Measurements from ENCODE around the gene MBOAT2.
"Not testable (repeated sequence)": the region's sequence is repeated elsewhere in the genome, so short reads cannot be mapped to it uniquely, and the experiment has no call there.

The MBOAT2 gene, protein sequence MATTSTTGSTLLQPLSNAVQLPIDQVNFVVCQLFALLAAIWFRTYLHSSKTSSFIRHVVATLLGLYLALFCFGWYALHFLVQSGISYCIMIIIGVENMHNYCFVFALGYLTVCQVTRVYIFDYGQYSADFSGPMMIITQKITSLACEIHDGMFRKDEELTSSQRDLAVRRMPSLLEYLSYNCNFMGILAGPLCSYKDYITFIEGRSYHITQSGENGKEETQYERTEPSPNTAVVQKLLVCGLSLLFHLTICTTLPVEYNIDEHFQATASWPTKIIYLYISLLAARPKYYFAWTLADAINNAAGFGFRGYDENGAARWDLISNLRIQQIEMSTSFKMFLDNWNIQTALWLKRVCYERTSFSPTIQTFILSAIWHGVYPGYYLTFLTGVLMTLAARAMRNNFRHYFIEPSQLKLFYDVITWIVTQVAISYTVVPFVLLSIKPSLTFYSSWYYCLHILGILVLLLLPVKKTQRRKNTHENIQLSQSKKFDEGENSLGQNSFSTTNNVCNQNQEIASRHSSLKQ

GRCh38 chr2:9003616-9004337 lies at the start of gene MBOAT2:
Gene MBOAT2, minus strand, starts transcription at chr2:9003684. Its CDS starts 70 bp downstream, at chr2:9003614.
- DNase-seq (ENCODE audit: low read depth): peak; percentile 71

DNA sequence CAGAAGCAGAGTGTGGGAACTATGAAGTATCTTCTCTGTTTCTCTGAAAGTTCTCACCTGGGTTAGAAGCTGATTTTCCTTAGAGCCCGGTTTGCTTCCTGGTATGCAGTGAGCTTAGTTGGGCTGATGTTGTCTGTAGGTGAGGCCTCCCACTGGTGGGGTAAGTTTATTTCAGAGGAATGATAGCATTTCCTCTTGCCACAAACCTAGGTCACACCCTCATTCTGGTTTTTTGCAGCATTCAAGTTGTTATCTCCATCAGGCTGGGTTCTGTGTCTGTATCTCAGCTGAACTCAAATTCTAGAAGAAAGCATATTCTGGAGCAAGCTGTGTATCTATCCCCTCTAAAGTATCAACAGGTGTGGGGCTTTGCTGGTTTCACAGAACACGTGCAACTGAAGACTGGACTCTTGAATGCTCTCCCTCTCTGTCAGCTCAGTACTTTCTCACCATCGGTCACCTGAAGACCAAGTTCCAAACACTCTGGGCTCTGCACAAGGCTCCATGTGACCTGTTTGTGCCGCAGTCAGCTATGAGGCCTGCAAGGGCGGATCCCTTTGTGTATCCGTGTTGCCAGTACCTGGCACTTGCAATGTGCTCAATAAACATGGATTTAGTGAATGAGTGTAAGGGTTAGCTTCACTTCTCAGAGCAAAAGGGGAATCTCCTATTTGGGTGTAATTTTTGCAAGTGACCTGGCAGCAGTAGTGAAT lies 49.5 kb upstream of the MBOAT2 start:
- DNase-seq (ENCODE audit: low read depth): no peak

GRCh38 chr2:9051451-9051850 lies 48.0 kb upstream of the MBOAT2 start:
- not testable (repeated sequence) for DNase-seq (ENCODE audit: low read depth)

DNA sequence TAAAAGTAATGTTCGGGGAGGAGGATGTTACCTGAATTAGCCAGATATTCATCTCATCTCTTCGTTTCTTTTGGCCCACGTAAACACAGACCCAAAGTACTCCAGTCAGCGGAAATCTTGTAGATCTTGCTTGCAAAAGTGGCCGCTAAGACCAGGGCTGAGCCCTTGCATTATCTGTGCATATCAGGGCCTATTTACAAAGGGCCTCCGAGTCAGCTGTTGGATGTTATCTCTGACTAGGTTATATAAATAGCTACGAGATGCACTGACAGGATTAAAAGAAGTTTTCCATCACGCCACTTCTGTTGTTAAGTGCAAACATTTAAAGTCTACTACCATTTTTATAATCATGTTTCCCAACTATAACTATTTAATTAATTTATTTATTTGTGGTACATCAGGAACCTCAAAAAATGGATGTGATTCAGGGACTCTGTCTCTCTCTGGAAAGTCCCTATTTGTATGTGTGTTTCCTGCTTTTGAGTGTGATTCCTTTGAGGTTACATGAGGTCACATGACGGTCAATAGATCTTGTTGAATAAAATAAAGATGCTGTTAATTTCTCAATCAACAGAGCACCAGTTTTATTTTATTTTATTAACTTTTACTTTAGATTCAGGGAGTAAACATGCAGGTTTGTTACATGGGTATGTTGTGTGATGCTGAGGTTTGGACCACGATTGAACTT lies 46.8 kb upstream of the MBOAT2 start:
- DNase-seq (ENCODE audit: low read depth): no peak

DNA sequence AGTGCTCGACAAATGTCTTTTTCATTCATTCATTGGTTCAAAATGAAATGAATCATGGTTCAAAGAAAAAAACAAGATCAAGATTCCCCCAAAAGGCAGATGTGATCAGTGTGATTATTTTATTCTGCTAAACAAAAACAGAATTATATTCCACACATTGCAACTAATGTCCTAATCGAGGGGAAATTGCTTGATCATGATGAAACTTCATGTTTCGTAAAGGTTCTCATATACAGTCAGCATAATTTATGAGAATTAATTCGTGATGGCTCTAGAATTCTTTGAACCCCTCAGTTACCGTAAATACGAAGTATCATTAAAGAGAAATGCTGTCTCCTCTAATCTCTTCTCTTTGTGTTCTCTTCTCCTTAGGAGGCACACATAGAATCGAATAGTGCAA lies 42.1 kb upstream of the MBOAT2 start:
- DNase-seq (ENCODE audit: low read depth): no peak

DNA sequence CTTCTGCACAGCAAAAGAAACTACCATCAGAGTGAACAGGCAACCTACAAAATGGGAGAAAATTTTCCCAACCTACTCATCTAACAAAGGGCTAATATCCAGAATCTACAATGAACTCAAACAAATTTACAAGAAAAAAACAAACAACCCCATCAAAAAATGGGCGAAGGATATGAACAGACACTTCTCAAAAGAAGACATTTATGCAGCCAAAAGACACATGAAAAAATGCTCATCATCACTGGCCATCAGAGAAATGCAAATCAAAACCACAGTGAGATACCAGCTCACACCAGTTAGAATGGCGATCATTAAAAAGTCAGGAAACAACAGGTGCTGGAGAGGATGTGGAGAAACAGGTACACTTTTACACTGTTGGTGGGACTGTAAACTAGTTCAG lies 40.0 kb upstream of the MBOAT2 start:
- not testable (repeated sequence) for DNase-seq (ENCODE audit: low read depth)

DNA sequence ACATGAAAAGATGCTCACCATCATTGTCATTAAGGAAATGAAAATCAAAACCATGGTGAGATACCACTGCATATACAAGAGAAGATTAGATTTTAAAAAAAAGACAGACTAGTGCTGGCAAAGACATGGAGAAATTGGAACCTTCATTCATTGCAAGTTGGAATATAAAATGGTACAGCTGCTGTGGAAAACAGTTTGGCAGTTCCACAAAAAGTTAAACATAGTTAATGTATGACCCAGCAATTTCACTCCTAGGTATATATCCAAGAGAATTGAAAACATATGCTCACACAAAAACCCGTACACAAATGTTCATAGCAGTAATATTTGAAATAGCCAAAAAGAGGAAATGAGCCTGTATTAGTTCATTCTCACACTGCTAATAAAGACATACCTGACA lies 33.7 kb upstream of the MBOAT2 start:
- DNase-seq (ENCODE audit: low read depth): no peak

DNA sequence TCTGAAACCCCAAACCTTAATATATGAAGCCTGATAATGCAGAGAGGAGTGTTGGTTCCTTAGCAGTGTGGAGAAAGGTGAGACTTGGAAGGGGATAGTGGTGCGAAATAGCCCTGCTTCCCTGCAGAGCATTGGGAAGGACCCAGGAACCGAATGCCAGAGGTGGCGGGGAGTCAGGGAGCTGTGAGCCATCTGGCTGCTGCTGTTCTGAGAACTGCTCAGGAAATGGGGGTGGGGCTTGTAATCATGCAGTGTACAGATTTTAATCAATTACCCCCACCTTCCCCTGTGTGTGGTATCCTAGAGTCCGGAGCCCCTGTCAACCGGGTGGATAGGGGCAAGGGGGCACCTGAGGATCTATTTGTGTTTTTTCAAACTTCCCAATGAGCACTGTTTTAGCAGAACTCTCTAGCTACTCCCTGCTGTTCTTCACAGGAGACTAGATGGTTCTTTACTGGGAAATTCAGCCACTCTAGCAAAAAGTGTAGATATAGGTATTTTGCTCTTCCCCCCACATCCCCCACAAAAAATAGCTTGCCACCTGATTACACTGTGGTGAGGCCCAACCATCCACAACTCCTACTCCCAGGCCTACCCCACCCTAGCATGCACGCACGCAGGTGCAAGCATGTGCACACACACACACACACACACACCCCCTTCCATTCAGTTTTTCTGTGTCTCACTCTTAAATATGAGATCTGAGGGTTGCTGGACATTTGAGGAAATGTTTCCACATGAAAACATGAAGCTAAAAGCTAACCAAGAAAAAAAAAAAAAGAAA lies 30.1 kb upstream of the MBOAT2 start:
- no peak for DNase-seq (ENCODE audit: low read depth)

- DNase-seq (ENCODE audit: low read depth): no peak
Observed at GRCh38 chr2:9032536-9033255, 29.2 kb upstream of the MBOAT2 start.

- no peak for DNase-seq (ENCODE audit: low read depth)
Observed at GRCh38 chr2:9032121-9032520, 28.6 kb upstream of the MBOAT2 start.

GRCh38 chr2:9031246-9031645 lies 27.8 kb upstream of the MBOAT2 start:
- no peak for DNase-seq (ENCODE audit: low read depth)

- no peak for DNase-seq (ENCODE audit: low read depth)
Observed at GRCh38 chr2:9030841-9031240, 27.4 kb upstream of the MBOAT2 start.

DNA sequence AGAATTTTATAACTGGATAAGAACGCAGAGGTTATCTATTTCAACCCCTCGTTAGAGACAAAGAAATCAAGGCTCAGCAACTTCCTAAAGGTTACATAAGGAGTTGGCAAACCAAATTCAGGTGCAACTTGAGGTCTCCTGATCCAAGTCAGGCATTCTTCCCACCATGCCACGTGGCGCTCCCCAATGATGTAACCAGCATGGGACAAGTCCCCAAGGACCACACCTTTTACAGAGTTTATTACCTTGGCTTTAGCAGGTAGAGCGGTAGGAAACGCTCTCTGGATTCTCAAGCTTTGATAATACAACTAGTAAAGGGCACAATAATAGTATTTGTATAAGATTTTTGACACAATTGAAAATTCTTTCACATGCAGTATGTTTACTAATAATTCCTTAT lies 26.7 kb upstream of the MBOAT2 start:
- no peak for DNase-seq (ENCODE audit: low read depth)

- DNase-seq (ENCODE audit: low read depth): no peak
Observed at GRCh38 chr2:9029721-9030120, 26.2 kb upstream of the MBOAT2 start.

DNA sequence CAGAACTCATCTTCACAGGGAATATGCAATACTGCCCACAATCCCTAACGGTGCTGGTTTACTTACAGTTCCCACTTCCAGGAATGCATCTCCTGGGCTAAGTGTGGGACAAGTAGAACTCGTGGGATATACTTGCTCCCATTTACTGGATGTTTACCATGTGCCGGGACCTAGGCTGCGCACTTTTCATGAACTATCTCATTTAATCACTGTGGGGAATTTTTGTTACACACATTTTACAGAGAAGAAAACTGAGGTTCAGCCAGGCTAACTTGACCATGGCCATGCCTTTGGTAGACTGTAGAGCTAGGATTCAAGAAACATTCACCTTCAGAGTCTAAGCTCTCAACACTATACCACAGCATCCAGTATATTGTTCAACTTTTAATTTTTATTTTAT lies 24.4 kb upstream of the MBOAT2 start:
- no peak for DNase-seq (ENCODE audit: low read depth)

- DNase-seq (ENCODE audit: low read depth): no peak
Observed at GRCh38 chr2:9025746-9026145, 22.3 kb upstream of the MBOAT2 start.

GRCh38 chr2:9024575-9024974 lies 21.1 kb upstream of the MBOAT2 start:
- no peak for DNase-seq (ENCODE audit: low read depth)

DNA sequence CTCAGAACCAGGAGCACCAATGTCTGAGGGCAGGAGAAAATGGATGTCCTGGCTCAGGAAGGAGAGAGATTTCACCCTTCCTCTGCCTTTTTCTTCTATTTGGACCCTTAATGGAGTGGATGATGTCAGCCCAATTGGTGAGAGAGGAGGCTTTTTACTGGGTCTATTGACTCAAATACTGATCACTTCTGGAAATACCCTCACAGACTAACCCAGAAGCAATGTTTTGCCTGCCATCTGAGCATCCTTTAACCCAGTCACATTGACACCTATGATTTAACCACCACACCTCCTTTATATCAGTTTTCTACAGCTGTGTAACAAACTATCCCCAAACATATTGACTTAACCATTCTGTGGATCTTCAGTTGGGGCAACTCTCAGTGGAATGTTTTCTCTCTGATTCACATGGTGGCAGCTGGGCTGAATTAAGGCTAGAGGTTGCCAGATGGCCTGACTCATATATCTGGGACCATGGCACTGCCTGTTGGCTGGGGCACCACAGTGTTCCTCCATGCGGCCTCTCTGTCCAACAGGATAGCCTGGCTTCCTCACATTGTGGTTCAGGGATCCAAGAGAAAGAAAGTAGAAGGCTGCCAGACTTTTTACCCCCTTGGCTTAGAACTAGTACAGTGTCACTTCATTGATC lies 18.2 kb upstream of the MBOAT2 start:
- no peak for DNase-seq (ENCODE audit: low read depth)

DNA sequence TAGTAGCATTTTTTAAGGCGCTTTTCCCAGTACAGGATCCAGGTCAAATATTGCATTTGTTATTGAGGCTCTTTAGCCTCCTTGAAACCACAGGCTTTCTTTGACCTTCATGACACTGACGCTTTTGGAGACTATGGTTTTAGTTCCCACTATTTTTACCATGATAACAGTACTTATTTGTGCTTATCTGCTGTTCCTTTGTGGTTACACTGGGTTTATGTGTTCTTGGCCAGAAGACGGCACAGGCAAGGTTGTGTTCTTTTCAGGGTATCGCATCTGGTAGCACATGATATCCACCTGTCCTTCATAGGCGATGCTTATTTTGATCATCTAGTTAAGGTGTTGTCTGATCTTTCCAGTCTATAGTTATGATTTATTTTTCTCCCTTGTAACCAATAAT lies 16.8 kb upstream of the MBOAT2 start:
- DNase-seq (ENCODE audit: low read depth): no peak

DNA sequence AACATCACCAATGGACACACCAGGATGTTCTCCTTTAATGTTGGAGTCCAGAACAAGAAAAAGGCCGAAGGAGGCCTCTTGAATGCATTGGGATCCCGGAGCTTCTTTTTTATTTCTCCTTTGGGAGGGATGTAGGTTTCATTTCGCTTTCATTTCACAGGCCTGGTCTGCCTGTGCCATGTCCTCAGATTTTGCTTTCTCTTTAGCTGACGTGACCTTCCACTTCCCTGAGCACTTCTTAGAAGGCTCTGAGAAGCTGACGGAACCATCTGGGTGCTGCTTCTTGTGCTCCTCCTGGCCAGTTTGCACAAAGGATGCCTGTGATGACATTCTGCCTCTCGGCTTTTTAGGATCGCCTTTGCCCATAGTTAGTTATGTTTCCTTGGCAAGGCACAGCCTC lies 15.1 kb upstream of the MBOAT2 start:
- no peak for DNase-seq (ENCODE audit: low read depth)

Data from T-helper 22 cell (primary cell).